ENCODE measurements around the gene MYO10. TPM values are rescaled to one million over a fixed set of nuclear protein-coding genes. Genes with fewer than 3 reads are reported as not detected.

The MYO10 gene
- total RNA-seq, 1 experiment from 2014 or later: 202 TPM

GRCh38 chr5:16685069-16685468, 251.0 kb downstream of the MYO10 start:
- H3K27ac ChIP-seq (ENCODE audit: low read depth, low read length, poor library complexity, severe bottlenecking): no peak overlapping the region
- H3K4me3 ChIP-seq (ENCODE audit: low read depth, low read length, poor library complexity, severe bottlenecking): no peak overlapping the region
- no peak for DNase-seq (ENCODE audit: low spot score)
- POLR2A ChIA-PET (ENCODE audit: low non-redundant PET): no interaction called here
- no TSS peak for BruUV-seq (replicated peaks)
- H3K36me3 ChIP-seq (ENCODE audit: insufficient read depth, low read length, poor library complexity, severe bottlenecking): peaks cover 99% of the 10 kb centered on the region
- CTCF ChIA-PET: no interaction called here
- no peaks in the 10 kb centered on the region for H3K27me3 ChIP-seq (replicated peaks; ENCODE audit: insufficient read depth, low read depth, low read length, poor library complexity)
- TF ChIP-seq EZH2 (IDR thresholded peaks at IDR 0.05; ENCODE audit: borderline replicate concordance, low read depth, low read length, poor library complexity, severe bottlenecking) (no peak), CTCF (conservative IDR thresholded peaks at IDR 0.05; ENCODE audit: low read depth, low read length) (no peak)
- H3K4me1 ChIP-seq (ENCODE audit: insufficient read depth, low read length, poor library complexity, severe bottlenecking): no peaks in the 10 kb centered on the region
- intact Hi-C loops (cut with micrococcal nuclease; ENCODE audit: unreplicated experiment): no loop called here
- no peaks in the 10 kb centered on the region for H3K9me3 ChIP-seq (ENCODE audit: low read depth, low read length, poor library complexity, severe bottlenecking)

GRCh38 chr5:16681876-16682275, 254.2 kb downstream of the MYO10 start:
- no TSS peak for BruUV-seq (replicated peaks)
- TF ChIP-seq CTCF (conservative IDR thresholded peaks at IDR 0.05; ENCODE audit: low read depth, low read length) (no peak), EZH2 (IDR thresholded peaks at IDR 0.05; ENCODE audit: borderline replicate concordance, low read depth, low read length, poor library complexity, severe bottlenecking) (no peak)
- intact Hi-C loops (cut with micrococcal nuclease; ENCODE audit: unreplicated experiment): no loop called here
- Histone ChIP-seq H3K27me3 (replicated peaks; ENCODE audit: insufficient read depth, low read depth, low read length, poor library complexity) (no peaks in the 10 kb centered on the region), H3K36me3 (ENCODE audit: insufficient read depth, low read length, poor library complexity, severe bottlenecking) (peaks cover 93% of the 10 kb centered on the region), H3K27ac (ENCODE audit: low read depth, low read length, poor library complexity, severe bottlenecking) (no peak overlapping the region), H3K4me1 (ENCODE audit: insufficient read depth, low read length, poor library complexity, severe bottlenecking) (no peaks in the 10 kb centered on the region), H3K9me3 (ENCODE audit: low read depth, low read length, poor library complexity, severe bottlenecking) (no peaks in the 10 kb centered on the region), H3K4me3 (ENCODE audit: low read depth, low read length, poor library complexity, severe bottlenecking) (no peak overlapping the region)
- CTCF ChIA-PET: no interaction called here
- POLR2A ChIA-PET (ENCODE audit: low non-redundant PET): no interaction called here
- DNase-seq (ENCODE audit: low spot score): no peak

- TF ChIP-seq CTCF (conservative IDR thresholded peaks at IDR 0.05; ENCODE audit: low read depth, low read length): peak; percentile 47; the same call in 1 of the 2 replicates
- TF ChIP-seq EZH2 (IDR thresholded peaks at IDR 0.05; ENCODE audit: borderline replicate concordance, low read depth, low read length, poor library complexity, severe bottlenecking): no peak
- DNase-seq (ENCODE audit: low spot score): peak; percentile 31
- Histone ChIP-seq H3K4me3 (ENCODE audit: low read depth, low read length, poor library complexity, severe bottlenecking) (no peak overlapping the region), H3K27me3 (replicated peaks; ENCODE audit: insufficient read depth, low read depth, low read length, poor library complexity) (no peaks in the 10 kb centered on the region), H3K27ac (ENCODE audit: low read depth, low read length, poor library complexity, severe bottlenecking) (no peak overlapping the region), H3K4me1 (ENCODE audit: insufficient read depth, low read length, poor library complexity, severe bottlenecking) (no peaks in the 10 kb centered on the region), H3K9me3 (ENCODE audit: low read depth, low read length, poor library complexity, severe bottlenecking) (no peaks in the 10 kb centered on the region), H3K36me3 (ENCODE audit: insufficient read depth, low read length, poor library complexity, severe bottlenecking) (peaks cover 93% of the 10 kb centered on the region)
- BruUV-seq (replicated peaks): no TSS peak
- ChIA-PET POLR2A (ENCODE audit: low non-redundant PET) (no interaction called here), CTCF (no interaction called here)
- intact Hi-C loops (cut with micrococcal nuclease; ENCODE audit: unreplicated experiment): loop anchor here (5.0 kb wide), 1 partner anchor 193 kb away; no protein-coding TSS in a partner anchor
Observed at GRCh38 chr5:16679863-16680262, 256.2 kb downstream of the MYO10 start.

All from A673 (cell line).